ENCODE measurements around the gene PLPPR4.

Gene PLPPR4

GRCh38 chr1:99348397-99349132, 84.3 kb downstream of the PLPPR4 start:
- DNase-seq (ENCODE audit: low read depth): no peak

GRCh38 chr1:99352821-99353220, 88.5 kb downstream of the PLPPR4 start:
- DNase-seq (ENCODE audit: low read depth): no peak

- DNase-seq (ENCODE audit: low read depth): no peak
Observed at GRCh38 chr1:99358770-99359169, 94.5 kb downstream of the PLPPR4 start.
